Right cardiac atrium (tissue), 5 donors: Measurements from ENCODE around the gene UNC5CL. TPM values are rescaled to one million over a fixed set of nuclear protein-coding genes. Genes with fewer than 3 reads are reported as not detected.

Experiments
- ATAC-seq, 2 donors: fragments of 200-7000 bp; cut with Tn5 transposase; one replicate each; pipeline versions ENCODE4 v1.8.0 to v1.9.1; 2020; ENCODE audit warnings: moderate library complexity in 2 of 2, mild to moderate bottlenecking in 1 of 2
- DNase-seq, 3 donors: peaks; one replicate each; pipeline ENCODE4 v3.0.0-alpha.2; 2020
- H3K27ac ChIP-seq: one replicate; pipeline ENCODE4 v1.5.1; 2013; ENCODE audit warnings: mild to moderate bottlenecking, low read length, control low read depth, moderate library complexity
- H3K27me3 ChIP-seq: one replicate; pipeline ENCODE4 v1.6.1; 2013; ENCODE audit not compliant: control insufficient read depth, insufficient read depth
- H3K4me1 ChIP-seq: one replicate; pipeline ENCODE4 v1.6.1; 2013; ENCODE audit warnings: low read length; ENCODE audit not compliant: control insufficient read depth, insufficient read depth
- H3K4me3 ChIP-seq: one replicate; pipeline ENCODE4 v1.5.1; 2013; ENCODE audit warnings: low read length, control low read depth
- H3K9me3 ChIP-seq: one replicate; pipeline ENCODE4 v1.6.1; 2013; ENCODE audit warnings: low read length; ENCODE audit not compliant: control insufficient read depth
- WGBS: extraction: QIAGEN DNeasy Blood & Tissue Kit; methylation state at CpG from one replicate; pipeline ENCODE4 v1.1.7; 2013; 5-methylcytosine and 5-hydroxymethylcytosine counted together
- intact Hi-C, 4 donors: fragments of 100-400 bp; cut with DNase I; formaldehyde crosslinking; loops; one replicate each; pipeline versions ENCODE4 v1.11.0 to v1.14.0; 2022 to 2023
- polyA plus RNA-seq: library from polyadenylated mRNA; stranded (reverse); fragments of 200-250 nt; gene quantifications from one replicate; pipeline ENCODE4 v1.2.3, GENCODE V29; 2013
- total RNA-seq, 4 donors: library from RNA; stranded (reverse); fragmentation: NEBNext Ultra II Directional; extraction: Animal tissue kit (Norgen Biotek cat#: 25700); gene quantifications; one replicate each; pipeline ENCODE4 v1.2.1, GENCODE V29; 2021
- donor health status: healthy with polysubstance abuse.
- donor health status: DM: no; HTN: yes; CAD: no.
- donor health status: DM: no; HTN: no; CAD: no.
- donor health status: DM: no; HTN: yes; CAD: no; lungs with severe emphysema.
- donor health status: DM: yes; HTN: yes; CAD: no.

Gene UNC5CL
- total and polyA plus RNA-seq, 5 donors: 0.46 to 0.85 (median 0.70) TPM

- no peaks in the 10 kb centered on the region for H3K9me3 ChIP-seq
- H3K27ac ChIP-seq: no peak overlapping the region
- no peaks in the 10 kb centered on the region for H3K4me1 ChIP-seq
- 71% methylated on average over 13 of the region's 13 CpGs for WGBS
- no peak for ATAC-seq
- intact Hi-C loops: no loop called here
- H3K27me3 ChIP-seq: no peaks in the 10 kb centered on the region
- DNase-seq: no peak
- H3K4me3 ChIP-seq: no peak overlapping the region
These were observed 1.7 kb downstream of the UNC5CL start for GRCh38 chr6:41037107-41037900.

GRCh38 chr6:41036601-41037000 lies 2.4 kb downstream of the UNC5CL start:
- Histone ChIP-seq H3K9me3 (no peaks in the 10 kb centered on the region), H3K4me1 (no peaks in the 10 kb centered on the region), H3K27ac (no peak overlapping the region), H3K4me3 (no peak overlapping the region), H3K27me3 (no peaks in the 10 kb centered on the region)
- no peak for DNase-seq
- WGBS: 95% methylated on average over 2 of the region's 2 CpGs
- intact Hi-C loops: no loop called here
- ATAC-seq: no peak

GRCh38 chr6:41036186-41036585 lies 2.8 kb downstream of the UNC5CL start:
- intact Hi-C loops: no loop called here
- 70% methylated on average over 3 of the region's 3 CpGs for WGBS
- H3K4me3 ChIP-seq: no peak overlapping the region
- DNase-seq: no peak
- H3K4me1 ChIP-seq: no peaks in the 10 kb centered on the region
- ATAC-seq: no peak
- no peaks in the 10 kb centered on the region for H3K27me3 ChIP-seq
- no peak overlapping the region for H3K27ac ChIP-seq
- no peaks in the 10 kb centered on the region for H3K9me3 ChIP-seq

- no peak for DNase-seq
- ATAC-seq: no peak
- WGBS: 90% methylated on average over 13 of the region's 13 CpGs
- intact Hi-C loops: no loop called here
- H3K27me3 ChIP-seq: no peaks in the 10 kb centered on the region
- no peak overlapping the region for H3K4me3 ChIP-seq
- no peaks in the 10 kb centered on the region for H3K9me3 ChIP-seq
- H3K4me1 ChIP-seq: no peaks in the 10 kb centered on the region
- H3K27ac ChIP-seq: no peak overlapping the region
These were observed 5.2 kb downstream of the UNC5CL start for GRCh38 chr6:41033776-41034175.

- DNase-seq: no peak
- Histone ChIP-seq H3K9me3 (no peaks in the 10 kb centered on the region), H3K27ac (no peak overlapping the region), H3K4me1 (no peaks in the 10 kb centered on the region), H3K27me3 (no peaks in the 10 kb centered on the region), H3K4me3 (no peak overlapping the region)
- ATAC-seq: no peak
- intact Hi-C loops: no loop called here
- WGBS: 94% methylated on average over 15 of the region's 15 CpGs
These were observed 6.2 kb downstream of the UNC5CL start for GRCh38 chr6:41032830-41033229.

- H3K9me3 ChIP-seq: no peaks in the 10 kb centered on the region
- peak overlapping the region; percentile 41 for H3K4me3 ChIP-seq
- intact Hi-C loops: loop anchor here in 2 of 4 donors (10.0 kb wide), 1 partner anchor 134 kb away; no protein-coding TSS in a partner anchor
- WGBS: 35% methylated on average over 13 of the region's 13 CpGs
- H3K27ac ChIP-seq: peak overlapping the region; percentile 31
- no peaks in the 10 kb centered on the region for H3K4me1 ChIP-seq
- DNase-seq: no peak
- peak; percentile 66 to 70 for ATAC-seq
- H3K27me3 ChIP-seq: no peaks in the 10 kb centered on the region
These were observed 10.2 kb downstream of the UNC5CL start for GRCh38 chr6:41028561-41029412.

GRCh38 chr6:41027799-41028560 lies 11.0 kb downstream of the UNC5CL start:
- intact Hi-C loops: loop anchor here in 2 of 4 donors (10.0 kb wide), 1 partner anchor 133 kb away; no protein-coding TSS in a partner anchor
- peak overlapping the region; percentile 31 for H3K27ac ChIP-seq
- no peaks in the 10 kb centered on the region for H3K9me3 ChIP-seq
- 1% methylated on average over 45 of the region's 45 CpGs for WGBS
- H3K27me3 ChIP-seq: no peaks in the 10 kb centered on the region
- peak; percentile 96 to 97 for ATAC-seq
- peak; percentile 89 to 97 (median 95) for DNase-seq
- no peaks in the 10 kb centered on the region for H3K4me1 ChIP-seq
- H3K4me3 ChIP-seq: peak overlapping the region; percentile 41

- Histone ChIP-seq H3K27ac (no peak overlapping the region), H3K9me3 (no peaks in the 10 kb centered on the region), H3K27me3 (no peaks in the 10 kb centered on the region), H3K4me1 (no peaks in the 10 kb centered on the region), H3K4me3 (peak overlapping the region; percentile 41)
- ATAC-seq (no peak), DNase-seq (no peak)
- WGBS: 40% methylated on average over 4 of the region's 4 CpGs
- intact Hi-C loops: loop anchor here in 2 of 4 donors (10.0 kb wide), 1 partner anchor 132 kb away; no protein-coding TSS in a partner anchor
These were observed 11.8 kb downstream of the UNC5CL start for GRCh38 chr6:41027241-41027640.

GRCh38 chr6:41025966-41026530 lies 13.0 kb downstream of the UNC5CL start:
- no peak for ATAC-seq

GRCh38 chr6:41023114-41023513 lies 15.9 kb downstream of the UNC5CL start:
- intact Hi-C loops: loop anchor here in 3 of 4 donors (5.0 to 10.0 kb wide), 2 partner anchors 126 to 128 kb away; no protein-coding TSS in a partner anchor

More at GRCh38 chr6:41025966-41026530, 13.0 kb downstream of the UNC5CL start:
- H3K27me3 ChIP-seq: no peaks in the 10 kb centered on the region
- no peaks in the 10 kb centered on the region for H3K4me1 ChIP-seq
- H3K4me3 ChIP-seq: no peak overlapping the region
- 77% methylated on average over 3 of the region's 3 CpGs for WGBS
- H3K27ac ChIP-seq: no peak overlapping the region
- no peaks in the 10 kb centered on the region for H3K9me3 ChIP-seq
- no peak for DNase-seq
- intact Hi-C loops: loop anchor here in 2 of 4 donors (10.0 kb wide), 1 partner anchor 131 kb away; no protein-coding TSS in a partner anchor

More at GRCh38 chr6:41023114-41023513, 15.9 kb downstream of the UNC5CL start:
- 92% methylated on average over 3 of the region's 3 CpGs for WGBS
- DNase-seq: no peak
- Histone ChIP-seq H3K4me1 (no peaks in the 10 kb centered on the region), H3K27ac (no peak overlapping the region), H3K4me3 (no peak overlapping the region), H3K27me3 (no peaks in the 10 kb centered on the region), H3K9me3 (no peaks in the 10 kb centered on the region)
- ATAC-seq: no peak
